HG03108 (cell line): ENCODE measurements around the gene RCAN3.
"Not testable (repeated sequence)": the region's sequence is repeated elsewhere in the genome, so short reads cannot be mapped to it uniquely, and the experiment has no call there.

ENCODE experiments used
- ATAC-seq: cut with Tn5 transposase; IDR thresholded peaks from one replicate; pipeline ENCODE4 v1.9.1; 2021; ENCODE audit warnings: moderate library complexity; ENCODE audit not compliant: unreplicated experiment

Gene RCAN3

GRCh38 chr1:24484199-24484598, 18.4 kb upstream of the RCAN3 start:
- no peak for ATAC-seq

DNA sequence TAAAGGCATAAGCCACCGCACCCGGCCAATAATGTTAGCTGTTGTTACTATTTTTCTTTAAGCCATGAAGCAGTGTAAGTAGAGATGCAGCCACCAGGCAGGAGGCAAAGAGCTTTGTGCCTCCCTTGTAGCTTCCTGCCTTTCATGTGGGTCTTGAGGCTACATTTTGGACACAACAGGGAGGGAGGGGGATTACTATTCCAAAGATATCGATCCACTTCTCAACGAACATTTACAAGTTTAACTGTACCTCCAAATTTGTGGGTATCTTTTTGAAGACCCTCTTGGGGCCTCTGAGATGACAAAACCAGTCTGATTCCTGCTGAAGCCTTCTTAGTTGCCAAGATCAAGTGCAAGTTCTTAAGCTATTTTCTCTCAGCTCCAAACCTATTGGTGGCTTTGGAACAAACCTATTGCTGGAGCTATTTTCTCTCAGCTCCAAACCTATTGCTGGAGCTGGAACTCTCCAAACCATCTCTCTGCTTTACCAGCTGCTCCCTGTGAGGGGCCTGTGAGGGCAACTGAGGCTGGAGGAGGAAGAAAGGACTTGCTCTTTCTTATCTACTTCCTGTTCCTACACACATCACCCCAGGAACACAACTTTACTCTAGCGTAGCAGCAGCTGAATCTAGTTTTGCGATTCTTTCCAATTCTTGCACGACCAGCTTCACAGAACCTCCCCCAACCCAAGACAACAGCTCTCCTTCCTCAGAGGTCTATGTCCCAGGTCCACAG, 16.1 kb upstream of the RCAN3 start:
- ATAC-seq: no peak

DNA sequence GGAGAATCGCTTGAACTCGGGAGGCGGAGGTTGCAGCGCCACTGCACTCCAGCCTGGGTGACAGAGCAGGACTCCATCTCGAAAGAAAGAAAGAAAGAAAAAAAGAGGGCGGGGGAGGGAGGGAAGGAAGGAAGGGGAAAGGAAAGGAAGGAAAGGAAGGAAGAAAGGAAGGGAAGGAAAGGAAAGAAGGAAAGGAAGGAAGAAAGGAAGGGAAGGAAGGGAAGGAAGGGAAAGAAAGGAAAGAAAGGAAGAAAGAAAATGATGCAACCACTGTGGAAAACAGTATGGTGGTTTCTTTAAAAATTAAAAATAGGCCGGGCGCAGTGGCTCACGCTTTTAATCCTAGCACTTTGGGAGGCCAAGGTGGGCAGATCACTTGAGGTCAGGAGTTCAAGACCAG, 15.2 kb upstream of the RCAN3 start:
- no peak for ATAC-seq

GRCh38 chr1:24488159-24488558, 14.5 kb upstream of the RCAN3 start:
- not testable (repeated sequence) for ATAC-seq

DNA sequence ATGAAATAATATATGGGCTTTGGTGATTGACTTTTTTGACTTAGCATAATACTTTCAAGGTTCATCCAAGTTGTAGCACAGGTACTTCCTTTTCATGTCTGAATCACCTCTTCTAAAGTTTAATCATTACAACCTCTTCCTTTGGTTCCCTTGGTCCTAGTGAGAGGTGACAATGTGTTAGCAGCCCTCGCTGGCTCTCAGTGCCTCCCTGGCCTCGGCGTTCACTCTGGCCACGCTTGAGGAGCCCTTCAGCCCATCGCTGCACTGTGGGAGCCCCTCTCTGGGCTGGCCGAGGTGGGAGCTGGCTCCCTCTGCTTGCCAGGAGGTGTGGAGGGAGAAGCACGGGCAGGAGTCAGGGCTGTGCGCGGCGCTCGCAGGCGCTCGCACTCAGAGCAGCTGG, 13.0 kb upstream of the RCAN3 start:
- no peak for ATAC-seq

DNA sequence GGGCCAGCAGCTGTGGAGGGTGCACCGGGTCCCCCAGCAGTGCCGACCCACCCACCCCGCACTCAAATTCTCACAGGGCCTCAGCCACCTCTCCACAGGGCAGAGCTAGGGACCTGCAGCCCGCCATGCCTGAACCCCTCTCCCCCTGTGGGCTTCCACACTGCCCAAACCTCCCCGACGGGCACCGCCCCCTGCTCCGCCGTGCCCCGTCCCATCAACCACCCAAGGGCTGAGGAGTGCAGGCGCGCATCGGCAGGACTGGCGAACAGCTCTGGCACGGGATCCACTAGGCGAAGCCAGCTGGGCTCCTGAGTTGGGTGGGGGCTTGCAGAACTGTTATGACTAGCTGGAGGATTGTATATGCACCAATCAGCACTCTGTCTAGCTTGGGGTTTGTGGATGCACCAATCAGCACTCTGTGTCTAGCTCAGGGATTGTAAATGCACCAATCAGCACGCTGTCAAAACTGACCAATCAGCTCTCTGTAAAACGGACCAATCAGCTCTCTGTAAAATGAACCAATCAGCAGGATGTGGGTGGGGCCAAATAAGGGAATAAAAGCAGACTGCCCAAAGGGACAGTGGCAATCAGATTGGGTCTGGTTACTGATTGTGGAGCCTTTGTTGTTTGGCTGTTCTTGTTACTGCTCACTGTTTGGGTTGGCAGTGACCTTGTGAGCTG, 12.4 kb upstream of the RCAN3 start:
- ATAC-seq: no peak

DNA sequence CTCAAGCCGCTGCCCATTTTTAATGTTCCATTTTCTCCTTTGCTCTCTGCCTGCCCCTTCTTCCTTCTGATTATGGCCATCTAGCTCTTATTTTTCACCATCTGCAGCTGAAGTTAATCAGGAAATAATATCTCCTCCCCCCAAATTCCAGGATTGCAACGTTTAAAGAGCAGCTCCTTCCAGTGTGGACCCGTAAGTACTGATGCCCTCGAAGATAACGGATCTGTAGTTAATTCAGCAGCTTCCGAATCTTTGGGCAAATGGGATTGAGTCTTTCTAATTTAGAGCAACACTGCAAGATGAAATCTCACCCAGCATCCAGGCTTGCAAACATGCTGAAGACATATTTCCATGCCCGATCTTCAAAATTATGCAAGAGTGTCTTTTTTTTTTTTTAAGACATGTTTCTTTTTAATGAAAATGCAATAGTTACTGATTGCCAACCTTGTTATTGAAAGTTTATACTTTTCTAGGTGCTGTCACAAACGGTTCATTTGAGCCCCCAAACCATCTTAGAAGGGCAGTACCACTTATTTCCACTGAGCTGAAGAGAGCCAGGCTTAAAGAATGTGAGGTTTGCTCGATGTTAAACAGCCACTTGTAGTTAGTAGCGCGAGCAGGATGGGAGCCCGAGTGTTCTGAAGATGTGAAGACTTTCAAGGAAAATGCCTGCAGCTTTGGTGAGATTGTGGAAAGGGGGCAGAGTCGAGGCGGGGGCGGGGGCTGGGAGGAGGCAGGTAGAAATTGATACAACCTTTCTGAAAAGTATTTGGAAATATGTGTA, 10.9 kb upstream of the RCAN3 start:
- no peak for ATAC-seq

GRCh38 chr1:24492935-24493334, 9.7 kb upstream of the RCAN3 start:
- ATAC-seq: not testable (repeated sequence)

GRCh38 chr1:24493785-24494184, 8.9 kb upstream of the RCAN3 start:
- no peak for ATAC-seq

DNA sequence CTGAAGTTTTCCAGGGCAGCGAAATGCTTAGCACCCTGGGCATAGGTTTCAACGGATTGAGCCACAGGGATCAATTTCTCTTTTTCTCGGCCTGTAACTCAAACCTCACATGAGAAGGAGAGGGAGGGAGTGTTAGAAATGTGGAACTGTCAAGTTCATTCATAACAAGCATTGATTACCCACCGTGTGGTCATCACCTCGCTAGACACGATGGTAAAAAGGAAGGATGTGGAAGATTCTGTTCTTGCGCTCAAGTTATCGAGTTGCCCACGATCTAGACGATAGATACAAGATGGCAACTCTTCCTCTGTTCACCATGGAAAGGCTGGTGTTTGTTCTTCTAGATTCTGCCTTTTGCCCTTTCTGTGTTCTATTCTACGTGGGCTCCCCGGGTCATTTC, 4.0 kb upstream of the RCAN3 start:
- no peak for ATAC-seq

DNA sequence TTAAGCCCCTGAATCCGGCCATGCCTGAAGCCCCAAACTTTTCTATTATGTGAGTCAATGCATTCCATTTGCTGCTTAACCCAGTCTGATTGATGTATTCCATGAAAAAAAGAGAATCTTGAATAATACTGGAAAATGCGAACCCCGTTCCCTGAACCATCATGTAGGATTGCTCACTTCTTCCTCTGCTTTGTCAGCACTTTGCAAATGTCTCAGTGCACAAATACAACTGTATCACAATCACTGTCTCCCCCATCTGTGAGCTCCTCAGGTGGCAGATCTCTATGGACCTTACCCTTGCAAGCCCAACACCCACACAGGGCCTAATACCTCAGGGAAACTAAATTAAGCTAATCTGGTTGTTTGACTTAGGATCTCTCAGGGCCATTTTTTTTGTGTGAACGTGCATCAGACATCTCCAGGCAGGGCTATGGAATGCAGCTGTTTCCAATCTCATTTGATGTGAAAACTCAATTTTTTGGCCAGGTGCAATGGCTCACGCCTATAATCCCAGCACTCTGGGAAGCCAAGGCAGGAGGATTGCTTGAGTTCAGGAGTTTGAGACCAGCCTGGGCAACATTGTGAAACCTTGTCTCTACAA, 2.1 kb upstream of the RCAN3 start:
- ATAC-seq: no peak

DNA sequence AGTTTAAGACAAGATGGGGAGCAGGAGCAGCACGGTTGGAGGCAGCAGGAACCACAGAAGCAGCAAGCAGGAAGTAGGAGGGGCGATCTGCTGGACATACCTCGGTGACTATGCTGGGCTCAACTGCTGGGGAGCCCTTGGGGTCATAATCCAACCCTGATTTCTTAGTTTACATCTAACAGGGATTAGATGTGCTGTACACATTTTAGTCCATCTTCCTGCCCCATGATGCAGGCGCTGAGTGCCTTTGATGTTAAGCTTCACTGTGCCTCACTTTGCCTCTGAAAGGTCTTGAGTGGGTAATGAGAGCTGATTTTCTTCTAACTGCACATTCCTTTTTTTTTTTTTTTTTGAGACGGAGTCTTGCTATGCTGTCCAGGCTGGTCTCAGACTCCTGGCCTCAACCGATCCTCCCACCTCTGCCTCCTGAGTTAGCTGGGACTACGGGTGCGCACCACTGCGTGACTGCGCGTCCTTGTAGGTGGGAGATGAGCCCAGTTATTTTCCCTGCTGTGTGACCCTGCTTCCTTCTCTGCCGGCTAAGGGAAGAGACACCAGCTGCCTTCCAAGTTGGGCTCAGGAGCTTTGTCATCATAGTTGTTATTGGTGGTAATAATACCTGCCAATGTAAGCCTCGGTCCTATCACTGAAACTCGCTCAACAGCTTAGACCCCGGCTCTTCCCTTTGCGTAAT, 1.1 kb upstream of the RCAN3 start:
- no peak for ATAC-seq

DNA sequence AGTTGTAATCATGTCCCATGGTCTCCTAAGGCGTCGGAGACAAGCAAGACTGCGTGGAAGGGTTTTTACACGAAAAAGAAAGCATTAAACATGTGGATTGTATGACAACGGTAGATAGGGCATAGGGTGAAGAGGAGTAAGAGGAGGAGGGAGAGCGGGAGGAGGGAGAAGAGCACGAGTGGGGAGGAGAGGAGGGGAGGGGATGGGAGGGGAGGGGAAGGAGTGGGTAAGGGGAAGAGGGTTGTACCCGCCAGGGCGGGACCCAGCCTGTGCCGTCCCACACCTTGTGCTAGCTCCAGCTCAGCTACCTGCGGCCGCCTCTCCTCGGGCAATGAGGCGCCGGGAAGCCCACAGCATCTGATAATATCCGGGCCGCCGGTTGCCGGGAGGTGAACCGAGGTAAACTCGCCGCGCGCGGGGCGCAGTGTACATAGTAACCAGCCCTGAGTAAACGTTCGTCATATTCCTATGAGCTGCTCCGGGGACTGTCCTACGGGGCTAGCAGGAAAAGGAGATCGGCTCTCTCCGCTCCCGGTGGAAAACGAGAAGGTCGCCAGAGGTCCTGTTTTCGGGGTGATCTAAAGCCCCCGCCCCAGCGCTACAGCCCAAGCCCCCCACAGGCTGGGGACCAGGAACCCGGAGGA, 449 bp upstream of the RCAN3 start:
- ATAC-seq: peak; percentile 16

- ATAC-seq: no peak
Observed at GRCh38 chr1:24503059-24503751, 569 bp downstream of the RCAN3 start.

DNA sequence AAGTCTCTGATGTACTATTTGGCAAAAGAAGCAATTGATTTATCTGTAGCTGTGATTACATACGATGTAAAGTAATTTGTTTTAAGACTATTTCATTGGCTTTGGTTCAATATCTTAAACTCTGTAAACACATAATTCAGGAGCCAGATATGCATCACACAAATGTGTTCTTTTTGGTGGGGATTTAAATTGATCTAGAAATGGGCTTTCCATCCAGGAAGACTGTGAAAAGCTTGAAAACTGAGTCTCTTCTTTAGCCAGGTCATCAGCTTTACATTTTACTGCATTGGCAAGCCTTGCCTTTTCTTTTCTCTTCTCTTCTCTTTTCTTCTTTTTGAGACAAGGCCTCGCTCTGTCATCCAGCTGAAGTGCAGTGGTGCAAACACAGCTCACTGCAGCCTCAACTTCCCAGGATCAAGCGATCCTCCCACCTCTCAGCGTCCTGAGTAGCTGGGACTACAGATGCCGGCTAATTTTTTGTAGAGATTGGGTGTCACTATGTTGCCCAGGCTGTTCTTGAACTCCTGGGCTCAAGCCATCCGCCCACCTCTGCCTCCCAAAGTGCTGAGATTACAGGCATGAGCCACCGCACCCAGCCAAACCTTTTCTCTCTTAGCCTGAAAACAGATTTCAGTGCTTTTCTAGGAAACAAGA, 1.4 kb downstream of the RCAN3 start:
- ATAC-seq: no peak

DNA sequence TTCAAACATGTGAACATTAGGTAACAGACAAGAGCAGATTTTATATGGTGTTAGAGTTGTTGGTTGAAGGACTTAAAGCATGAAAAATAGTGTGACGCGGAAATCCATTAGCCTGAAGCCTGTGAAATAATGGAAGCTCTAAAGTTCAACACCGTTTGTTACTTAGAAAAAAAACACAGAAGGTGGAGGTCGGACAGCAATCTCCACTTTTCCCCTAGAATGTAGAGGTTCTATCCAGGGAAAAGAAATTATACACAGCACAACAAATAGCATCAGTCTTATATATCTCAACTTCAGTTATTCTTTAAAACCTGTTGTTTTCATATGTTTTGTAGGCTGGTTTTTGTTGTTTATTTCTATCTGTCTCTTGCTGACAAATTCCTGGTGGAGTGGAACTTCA, 1.9 kb downstream of the RCAN3 start:
- ATAC-seq: no peak

- ATAC-seq: no peak
Observed at GRCh38 chr1:24505816-24506215, 3.2 kb downstream of the RCAN3 start.

DNA sequence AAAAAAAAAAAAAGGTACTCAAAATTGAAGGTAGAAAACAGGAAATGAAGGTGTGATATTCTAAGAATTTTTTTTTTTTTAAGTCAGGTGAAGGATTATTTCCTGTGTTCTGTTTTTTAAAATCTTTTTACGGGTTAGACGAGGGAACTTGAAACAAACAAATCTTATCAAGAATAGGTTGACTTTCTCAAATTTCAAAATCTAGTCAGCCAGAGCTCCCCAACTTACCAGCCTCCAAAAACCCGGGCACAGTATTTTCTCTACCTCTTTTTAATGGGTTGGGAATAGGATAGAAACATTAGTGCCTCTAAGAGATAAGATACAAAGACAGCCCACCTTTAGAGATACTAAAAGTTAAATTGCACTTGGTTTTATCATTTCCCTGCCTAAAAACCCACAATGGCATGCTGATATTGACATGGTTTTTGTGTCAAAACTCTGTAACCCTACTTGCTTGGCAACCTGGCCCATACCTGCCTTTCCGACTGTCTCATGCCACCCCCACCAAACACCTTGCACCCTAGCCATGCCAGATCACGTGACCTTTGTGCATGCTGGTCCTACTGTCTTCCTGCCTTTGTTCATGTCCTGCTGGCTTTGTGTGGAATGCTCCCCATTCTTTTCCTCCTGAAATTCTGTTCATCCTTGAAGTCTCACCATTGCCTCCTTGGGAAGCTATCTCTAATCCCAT, 4.2 kb downstream of the RCAN3 start:
- no peak for ATAC-seq

- no peak for ATAC-seq
Observed at GRCh38 chr1:24507405-24507804, 4.8 kb downstream of the RCAN3 start.
